GM18502 (cell line): ENCODE measurements around the gene ENGASE.

Experiments
- ATAC-seq: cut with Tn5 transposase; IDR thresholded peaks from one replicate; pipeline ENCODE4 v1.9.1; 2021; ENCODE audit warnings: mild to moderate bottlenecking; ENCODE audit not compliant: unreplicated experiment, poor library complexity

ENGASE gene

GRCh38 chr17:79131701-79132100 is 57.1 kb downstream of the ENGASE start:
- ATAC-seq, result no peak

GRCh38 chr17:79132271-79133064 is 57.8 kb downstream of the ENGASE start:
- ATAC-seq, result no peak

GRCh38 chr17:79133214-79133613 is 58.6 kb downstream of the ENGASE start:
- ATAC-seq, result no peak

GRCh38 chr17:79133985-79134384 is 59.4 kb downstream of the ENGASE start:
- ATAC-seq, result no peak

GRCh38 chr17:79135011-79135410 is 60.4 kb downstream of the ENGASE start:
- no peak for ATAC-seq

- ATAC-seq, result no peak
These were observed 61.2 kb downstream of the ENGASE start for GRCh38 chr17:79135628-79136405.
